MV-4-11 (cell line): ENCODE measurements around the gene CSK.
A peak's percentile ranks its signal among the peaks of the same experiment; 100 is the strongest.

Source experiments
- DNase-seq: peaks from one replicate; lab custom pipeline; 2025; lab: John Stamatoyannopoulos, UW

Gene CSK

DNA sequence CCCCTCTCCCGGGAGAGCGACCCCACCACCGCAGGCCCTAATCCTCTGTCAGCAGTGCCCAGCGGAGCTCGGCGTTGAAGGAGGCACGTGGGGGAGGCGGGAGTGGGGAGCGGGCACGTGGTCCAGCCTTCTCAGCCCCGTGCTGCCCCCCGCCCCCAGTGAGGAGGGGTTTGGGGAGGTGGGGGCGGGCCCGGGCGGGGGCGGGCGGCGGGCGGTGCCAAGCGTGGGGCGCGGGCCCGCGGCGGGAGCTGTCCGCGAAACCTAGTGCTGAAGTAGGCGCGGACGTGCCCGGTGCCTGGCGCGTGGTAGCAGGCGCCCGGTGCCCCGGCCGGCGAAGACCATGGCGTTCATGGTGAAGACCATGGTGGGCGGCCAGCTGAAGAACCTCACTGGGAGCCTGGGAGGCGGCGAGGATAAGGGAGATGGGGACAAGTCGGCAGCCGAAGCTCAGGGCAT, 44.5 kb downstream of the CSK start, which contains the start of gene CPLX3:
Gene CPLX3, plus strand, starts transcription at position 264 of the 456 bp plus-strand sequence. Its CDS starts 77 bp downstream, at position 341.
- no peak for DNase-seq

DNA sequence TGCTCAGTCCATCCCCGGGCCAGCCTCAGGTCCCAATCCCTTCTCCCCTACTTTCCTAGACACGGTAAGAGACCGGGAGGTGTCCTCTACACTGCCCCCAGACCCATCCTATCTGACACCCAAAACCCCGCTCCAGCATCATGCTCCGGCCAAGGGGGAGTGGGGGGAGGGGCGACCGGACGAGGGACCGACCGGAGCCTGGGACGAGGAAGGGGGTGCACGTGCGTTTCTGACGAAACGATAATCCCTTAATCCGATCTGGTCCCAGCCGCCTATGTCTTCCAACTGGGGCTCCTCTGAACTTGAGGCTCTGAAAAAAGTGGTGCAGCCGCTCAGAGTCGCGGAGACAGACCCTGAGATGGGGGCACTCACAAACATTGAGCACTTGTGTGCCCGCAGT, 45.0 kb downstream of the CSK start:
- no peak for DNase-seq

DNA sequence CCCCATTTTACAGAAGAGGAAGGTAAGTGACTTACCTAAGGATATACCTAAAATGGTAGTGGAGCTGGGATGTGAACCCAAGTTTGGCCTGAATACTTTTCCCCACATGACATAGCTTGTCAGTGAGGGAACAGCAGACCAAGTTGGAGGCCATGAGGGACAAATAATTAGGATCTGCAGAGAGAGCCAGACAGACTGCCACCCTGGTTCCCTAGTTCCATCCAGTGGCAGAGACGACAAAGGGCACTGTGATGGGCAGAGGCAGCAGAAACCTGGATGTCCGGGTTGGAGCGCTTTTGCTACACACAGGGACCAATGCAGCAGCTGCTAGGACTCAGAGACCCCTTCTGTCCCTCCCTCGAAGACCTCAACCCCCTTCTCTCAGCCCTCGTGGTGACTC, 45.7 kb downstream of the CSK start:
- DNase-seq = no peak

DNA sequence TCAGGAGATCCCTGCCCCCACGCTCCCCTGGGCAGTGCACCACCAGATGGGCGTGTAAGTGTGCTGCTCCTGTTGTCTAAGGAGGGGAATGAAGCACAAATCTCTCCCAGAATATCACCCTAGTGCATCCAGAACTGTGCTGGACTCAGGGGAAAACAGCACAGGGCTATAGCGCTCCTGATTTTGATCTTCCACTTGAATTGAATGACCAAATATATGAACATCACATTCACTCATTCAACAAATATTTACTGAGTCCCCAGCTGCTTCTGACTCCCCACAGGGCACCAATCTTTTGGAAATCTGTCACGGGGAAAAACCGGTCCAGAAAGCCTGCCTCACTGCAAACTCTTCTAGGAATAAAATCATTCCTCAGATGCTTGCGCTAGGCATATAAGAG, 47.0 kb downstream of the CSK start:
- DNase-seq = no peak

DNA sequence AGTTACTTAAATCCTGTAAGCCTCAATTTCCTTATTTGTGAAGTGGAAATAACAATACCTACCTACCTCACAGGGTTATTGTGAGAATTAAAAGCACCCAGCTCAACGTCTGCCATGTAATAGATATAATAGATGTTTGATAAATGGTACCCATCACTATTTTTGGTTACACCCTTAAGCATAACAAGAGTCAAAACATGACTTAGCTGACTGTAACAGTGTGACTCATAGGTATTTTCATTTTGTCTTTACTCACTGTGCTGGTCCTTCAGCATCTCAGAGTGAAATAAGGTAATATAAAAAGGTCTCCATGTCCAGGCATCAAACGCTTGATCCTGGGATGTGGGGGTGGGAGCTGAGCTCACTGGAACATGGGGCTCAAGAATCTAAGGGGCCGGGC, 47.6 kb downstream of the CSK start:
- no peak for DNase-seq

DNA sequence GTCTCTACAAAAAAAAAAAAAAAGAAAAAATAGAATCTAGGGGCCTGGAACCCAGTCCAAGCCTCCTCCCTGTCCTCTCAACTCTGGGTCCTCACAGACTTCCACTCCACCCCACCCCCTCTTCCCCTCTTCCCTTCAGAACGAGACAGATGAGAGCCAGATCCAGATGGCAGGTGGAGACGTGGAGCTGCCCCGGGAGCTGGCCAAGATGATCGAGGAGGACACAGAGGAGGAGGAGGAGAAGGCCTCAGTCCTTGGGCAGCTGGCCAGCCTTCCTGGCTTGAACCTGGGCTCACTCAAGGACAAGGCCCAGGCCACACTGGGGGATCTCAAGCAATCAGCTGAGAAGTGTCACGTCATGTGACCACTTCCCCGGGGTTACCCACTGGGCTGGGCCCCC, 48.1 kb downstream of the CSK start:
- DNase-seq = no peak

DNA sequence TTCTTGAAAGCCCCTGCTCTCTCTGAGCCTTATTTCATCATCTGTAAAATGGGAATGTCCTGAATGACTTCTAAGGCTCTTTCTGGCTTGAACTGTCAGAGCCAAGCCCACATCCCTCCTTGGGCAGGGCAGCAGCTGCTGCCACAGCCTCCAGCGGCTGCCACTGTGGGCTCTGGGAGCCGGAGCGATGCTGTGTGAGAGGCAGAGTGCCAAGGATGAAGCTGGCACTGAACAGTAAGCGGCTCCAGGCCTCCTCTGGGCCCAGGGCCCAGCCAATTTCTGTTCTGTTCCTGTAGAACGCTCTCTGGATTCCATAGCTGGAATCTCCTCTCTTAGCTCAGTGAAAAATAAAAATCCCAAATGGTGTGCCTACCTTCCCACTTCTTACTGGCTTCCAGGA, 49.0 kb downstream of the CSK start:
- no peak for DNase-seq

DNA sequence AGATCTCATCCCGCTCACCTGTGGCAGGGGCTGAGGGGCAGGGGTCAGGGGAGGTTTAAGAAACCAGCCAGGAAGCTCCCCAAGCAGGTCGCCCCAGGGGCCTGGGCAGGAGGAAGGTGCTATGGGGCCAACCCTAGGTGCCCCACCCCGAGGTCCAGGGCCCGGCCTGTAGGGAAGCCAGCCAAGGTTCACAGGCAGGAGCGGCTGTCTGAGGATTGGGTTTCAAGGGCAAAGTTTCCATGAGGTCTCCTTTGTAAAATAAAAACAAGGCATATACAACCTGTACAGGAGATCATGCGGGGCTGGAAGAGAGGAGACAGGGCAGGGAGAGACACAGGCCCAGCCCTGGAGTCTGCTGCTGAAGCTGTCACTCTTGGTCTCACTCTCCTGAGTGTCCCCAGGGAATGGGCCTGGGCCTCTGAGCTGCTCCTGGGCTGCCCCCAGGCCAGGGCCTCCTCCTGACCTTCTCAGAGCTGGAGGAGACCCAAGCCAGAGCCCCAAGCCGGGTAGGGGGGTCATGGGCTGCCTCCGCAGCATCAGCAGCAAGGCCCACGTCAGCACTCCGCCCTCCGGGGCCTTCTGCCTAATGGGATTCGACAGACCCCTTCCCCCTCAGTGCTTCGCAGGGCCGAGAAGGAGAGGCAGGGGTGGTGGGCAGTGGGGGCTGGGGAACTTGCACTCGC, 50.1 kb downstream of the CSK start:
- no peak for DNase-seq

DNA sequence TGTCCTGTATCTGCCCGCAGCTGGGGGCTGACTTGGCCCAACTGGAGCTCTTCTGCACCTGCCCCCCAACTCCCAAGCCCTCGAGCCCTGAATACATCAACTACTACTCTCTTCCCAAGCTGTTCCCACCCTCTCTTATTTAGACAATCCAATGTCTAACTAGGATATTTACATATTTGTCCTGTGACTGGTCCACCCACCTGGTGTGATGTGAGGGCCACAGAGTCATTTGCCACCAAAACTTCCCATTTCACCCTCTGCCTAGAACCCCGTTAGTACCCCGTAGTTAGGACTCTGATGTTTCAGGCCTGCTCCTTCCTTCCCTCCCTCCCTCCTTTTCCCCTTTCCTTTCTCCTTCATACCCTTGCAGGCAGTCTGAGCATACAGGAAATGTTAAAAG, 50.9 kb downstream of the CSK start:
- DNase-seq = no peak

DNA sequence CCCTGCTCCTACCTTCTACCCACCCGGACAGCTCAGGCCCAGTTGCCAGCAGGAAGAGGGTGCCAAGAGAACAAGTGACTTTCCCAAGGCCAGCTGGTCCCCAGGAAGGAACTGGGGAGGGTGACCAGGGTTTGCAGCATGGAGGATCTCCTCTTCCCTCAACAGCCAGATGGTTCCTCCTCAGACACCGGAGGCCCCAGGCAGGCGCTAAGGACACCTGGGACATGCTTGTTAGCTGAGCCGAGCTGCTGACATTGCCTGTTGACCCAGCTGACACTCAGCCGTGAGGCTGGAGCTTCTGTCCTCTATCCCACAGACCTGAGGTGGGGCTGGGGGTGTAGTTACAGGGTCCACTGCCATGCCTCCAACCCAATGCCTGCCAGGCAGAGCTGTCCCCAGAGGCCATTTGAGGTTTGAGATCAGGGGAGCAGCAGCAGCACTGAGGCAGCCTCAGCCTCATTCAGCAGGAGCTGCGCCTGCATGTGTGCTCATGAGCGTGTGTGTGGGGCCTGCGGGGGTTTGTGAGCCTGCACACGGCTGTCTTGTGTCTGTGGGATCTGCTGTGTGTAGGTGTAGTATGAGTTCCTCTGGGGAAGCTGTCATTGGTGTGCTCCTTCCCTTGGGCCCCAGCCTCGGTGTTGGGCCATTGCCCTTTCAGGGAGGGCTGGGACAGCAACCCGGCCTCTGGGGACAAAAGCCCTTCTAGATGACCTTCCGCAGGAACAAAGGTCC, 51.7 kb downstream of the CSK start:
- DNase-seq = no peak

DNA sequence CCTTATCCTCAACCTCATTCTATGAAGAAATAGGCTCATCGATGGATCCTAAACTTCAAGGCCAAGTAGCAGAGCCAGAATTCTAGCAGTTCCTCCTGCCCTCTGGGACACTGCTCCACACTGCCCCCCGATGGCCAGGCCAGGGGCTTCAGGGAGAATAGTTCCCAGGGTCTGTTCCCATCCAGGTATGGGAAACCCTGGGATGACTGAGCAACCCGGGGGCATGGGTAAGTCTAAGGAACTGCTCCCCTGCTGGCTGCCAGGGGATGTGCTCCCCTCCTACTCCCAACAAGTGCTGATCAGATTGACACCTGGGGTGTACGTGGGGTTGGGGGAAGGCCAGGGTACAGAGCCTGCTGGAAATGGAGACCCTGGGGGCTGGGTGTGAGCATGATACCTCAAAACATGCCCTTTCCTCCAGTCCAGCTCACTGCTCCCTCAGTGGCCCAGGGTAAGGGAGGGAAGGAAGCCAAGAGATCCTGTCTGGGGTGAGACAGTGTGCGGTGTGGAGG, 53.5 kb downstream of the CSK start:
- DNase-seq = peak; percentile 46

DNA sequence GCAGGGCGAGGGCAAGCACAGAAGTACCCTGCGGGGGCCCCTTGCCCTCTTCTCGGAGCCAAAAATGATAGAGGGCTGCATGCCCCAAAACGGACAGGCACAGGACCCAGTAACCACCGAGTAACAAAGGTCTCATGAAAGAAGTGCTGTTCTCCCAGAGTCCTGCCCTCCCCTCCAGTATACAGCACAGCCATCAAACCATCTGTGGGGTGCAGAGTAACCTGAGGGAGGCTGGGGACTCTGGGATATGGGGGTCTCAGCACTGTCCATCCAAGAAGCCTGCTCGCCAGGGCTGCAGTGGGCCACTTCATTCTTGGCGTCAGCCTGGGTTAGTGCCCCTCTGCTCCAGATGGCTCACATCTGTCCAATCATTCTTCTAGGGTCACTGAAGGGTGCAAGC, 55.0 kb downstream of the CSK start:
- DNase-seq = no peak

DNA sequence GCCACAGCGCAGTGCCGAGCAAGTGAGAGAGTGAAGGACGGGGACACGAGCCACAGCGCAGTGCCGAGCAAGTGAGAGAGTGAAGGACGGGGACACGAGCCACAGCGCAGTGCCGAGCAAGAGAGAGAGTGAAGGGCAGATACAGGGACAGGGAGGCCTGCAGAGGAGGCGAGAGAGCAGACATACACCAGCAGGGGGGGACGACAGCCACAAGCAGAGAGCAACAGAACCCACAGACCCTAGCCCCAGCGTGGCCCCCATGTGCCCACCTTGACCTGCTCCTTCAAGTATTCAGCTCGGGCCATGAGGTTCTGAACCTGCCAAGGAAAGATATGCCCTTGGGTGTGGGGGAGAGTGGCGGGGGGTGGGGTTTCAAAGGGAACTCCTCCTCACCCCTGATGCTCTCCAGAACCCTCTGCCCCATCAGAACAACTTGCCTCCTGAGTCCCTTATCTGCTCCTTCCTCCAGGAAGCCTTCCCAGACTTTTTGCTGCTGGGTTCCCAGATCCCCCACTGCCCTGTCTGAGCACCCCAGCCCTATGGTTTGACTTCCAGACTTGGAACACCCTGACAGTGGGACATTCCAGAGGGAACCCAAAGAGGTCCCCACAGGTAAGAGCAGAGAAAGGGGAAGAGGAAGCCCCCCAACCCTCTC, 55.7 kb downstream of the CSK start:
- no peak for DNase-seq

DNA sequence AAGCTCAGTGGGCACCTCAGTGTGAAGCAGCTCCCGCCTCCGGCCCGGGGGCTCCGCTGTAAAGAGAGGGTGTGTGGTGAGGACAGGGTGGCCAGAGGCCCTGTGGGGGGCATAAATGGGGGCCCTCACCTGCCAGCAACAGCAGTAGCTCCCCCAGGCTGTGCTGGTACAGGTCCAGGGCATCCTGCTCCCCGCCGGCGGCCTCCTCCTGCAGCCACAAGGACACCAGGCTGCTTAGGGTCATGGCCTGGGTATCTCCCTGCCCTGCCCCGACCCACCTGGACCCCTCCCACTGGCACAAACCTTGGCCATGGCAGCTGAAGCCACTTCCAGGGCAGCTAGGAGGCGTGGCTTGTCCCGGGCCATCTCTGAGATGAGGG, 56.2 kb downstream of the CSK start:
- no peak for DNase-seq

DNA sequence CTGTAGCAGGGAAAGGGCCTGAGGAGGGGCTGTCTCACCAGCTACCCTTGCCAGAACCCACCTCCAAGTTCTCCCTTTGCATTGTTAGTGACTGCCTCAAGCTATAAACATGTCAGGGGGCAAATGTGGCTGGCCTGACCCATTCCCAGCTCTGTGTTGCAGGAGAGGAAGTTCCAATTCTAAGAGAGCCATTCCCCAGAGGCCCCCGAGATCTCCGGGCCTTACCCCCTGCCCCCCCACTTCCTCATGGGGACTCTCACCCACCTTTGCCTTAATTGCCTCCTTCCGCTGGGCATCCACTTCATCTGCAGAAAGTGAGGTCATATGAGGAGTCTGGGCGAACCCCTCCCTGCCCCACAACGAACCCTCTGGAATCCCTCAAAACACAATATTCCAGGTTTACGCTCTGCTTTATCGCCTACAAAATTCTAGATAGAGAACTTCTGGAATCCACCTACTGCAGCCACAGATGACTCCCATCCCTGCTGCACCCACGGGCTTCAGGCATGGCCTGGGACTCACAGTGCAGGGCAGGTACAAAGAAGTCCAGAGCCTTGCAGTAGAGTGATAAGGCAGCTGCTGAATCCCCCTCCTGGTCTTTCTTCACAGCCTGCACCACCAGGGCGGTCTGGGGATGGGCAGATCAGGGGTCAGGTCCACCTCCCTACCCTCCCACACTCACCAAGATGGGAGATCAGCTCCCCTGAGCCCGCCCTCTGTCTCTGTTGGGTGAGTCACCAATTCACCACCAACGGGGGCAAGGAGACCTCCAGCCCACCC, 57.1 kb downstream of the CSK start:
- DNase-seq = no peak

DNA sequence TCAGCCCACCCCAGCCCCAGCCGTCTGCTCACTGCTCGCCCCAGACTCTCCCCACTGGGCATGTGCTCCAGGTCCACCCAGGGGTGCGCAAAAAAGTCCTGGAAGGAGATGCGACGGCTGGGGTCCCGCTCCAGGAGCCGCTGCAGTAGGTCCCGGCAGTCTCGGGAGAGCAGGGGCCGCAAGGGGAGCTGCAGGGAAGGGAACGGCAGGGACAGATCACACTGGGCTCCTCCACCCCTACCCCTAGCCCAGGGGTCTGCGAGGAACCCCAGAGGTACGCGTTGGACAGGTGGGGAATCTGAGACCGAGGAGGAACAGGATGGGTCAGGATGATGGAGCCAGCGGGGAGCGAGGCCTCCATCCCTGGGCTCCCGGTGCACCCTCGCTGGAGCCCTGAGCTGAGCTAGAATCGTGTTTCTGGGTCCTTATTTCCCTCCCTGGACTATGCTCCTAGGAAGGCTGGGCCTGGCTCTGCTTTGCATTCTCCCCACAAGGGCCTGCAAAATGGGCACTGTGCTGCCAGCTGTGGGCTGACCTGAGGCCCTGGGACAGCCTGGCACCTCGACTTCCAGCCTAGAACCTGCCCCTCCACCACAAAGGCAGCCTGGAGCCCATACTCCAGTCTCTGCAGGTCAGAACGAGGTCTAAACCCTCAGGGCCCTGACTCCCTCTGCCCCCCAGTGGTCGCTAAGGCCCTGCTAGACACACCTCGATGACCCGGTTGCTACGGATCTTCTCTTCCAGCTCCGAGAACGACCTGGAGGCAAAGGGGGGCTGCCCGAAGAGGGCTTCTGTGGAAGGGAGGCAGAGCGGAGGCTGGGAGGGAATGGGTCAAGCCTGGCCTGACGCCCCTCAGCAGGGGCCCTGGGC, 57.9 kb downstream of the CSK start:
- no peak for DNase-seq

DNA sequence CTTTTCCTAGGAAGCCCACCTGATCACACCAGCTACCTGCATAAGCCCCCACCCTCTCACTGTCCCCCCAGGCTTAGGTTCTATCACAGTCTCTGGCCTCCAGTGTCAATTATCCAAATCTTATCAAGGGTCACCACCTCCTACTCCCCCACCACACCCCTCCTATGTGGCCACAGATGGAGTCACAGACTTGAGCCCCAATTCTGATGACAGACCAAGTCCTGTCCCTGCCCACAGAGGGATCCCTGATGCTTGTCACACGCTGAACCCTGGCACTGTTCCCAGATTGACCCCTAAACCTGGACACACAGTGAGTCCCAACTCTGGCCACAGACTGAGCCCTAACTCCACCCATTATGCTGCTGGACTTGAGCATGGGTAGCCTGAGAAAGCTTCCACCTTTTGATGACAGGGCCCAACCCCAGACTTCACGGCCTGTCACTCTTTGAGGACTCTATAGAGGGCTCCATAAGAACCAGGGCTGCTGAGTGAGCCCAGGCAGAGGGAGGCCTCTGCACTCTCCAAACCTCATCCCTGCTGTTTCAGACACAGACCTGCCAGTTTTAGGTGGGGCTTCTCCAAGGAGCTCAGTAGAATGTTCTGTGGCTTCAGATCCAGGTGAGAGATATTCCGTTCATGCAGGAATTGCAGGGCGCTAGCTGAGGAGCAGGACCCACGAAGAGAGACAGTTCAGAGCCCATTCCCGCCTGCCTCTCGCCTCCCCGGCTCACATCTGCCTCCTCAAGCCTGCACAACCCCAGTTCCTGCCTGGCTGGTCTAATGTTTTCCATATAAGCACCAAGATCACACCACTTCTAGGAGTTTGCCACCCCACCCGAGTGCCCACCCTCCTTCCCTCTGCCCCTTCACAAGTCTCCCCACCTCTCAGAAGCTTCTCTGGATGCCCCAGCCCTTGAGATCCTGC, 59.2 kb downstream of the CSK start:
- no peak for DNase-seq

DNA sequence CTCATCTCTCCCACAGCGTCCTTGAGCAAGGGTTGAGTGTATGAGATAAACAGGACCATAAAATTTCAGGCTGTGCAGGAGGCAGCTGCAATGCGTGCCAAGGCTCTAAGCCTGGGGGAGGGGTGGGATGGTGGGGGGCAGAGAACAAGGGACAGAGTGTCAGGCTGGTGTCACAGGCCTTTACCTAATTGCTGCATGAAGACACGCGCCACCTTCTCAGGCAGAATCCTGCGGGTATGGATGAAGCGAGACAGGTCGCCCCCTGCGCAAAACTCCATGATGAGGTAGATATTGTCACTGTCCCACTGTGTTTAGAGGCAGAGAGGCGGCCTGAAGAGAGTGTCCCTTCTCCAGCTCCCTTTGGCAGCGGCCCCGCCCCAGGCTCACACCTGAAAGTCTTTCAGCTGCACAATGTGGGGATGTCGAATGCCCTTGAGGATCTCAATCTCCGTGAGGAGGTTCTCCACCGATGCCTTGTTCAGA, 60.1 kb downstream of the CSK start:
- no peak for DNase-seq

DNA sequence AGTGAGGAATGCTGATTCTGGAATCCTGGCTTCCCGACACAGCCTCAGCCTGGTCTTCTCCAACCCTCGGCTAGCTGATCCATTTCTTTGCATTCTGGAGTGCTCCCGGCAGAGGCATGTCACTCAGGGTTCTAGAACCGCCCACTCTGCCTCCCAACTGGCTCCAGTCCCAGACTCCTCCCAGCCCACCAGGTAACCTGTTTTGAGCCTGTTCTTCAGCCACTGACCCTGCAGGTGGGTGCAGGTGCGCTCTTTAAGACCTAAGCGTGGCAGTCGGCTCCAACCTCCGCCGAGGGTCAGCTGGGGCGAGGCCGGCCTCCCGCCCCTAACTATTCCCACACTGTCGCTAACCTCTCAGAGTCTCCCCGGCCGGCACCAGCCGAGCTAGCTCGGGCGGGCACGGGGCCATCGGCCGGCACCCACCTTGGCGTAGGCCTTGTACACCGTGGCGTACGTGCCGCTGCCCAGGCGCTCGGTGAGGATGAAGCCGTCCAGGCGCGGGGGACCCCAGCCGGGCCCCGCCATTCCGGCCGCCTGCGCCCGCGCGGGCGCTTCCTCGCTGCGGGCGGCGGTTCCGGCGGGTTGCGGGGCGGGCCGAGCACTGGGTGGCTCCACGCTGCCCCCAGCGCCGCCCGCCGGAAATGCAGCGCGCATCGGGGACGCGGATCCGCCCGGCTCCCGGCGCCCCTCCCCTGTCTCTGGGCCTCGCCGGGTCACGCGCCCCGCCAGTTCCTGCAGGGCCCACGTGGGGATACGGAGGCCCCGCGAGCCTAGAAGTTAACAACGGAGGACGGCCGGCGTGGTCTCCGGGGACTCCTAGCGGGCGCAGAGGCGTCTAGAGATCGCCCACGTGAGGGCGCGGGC, 60.9 kb downstream of the CSK start, which contains the start of gene ULK3:
Gene ULK3, minus strand, starts transcription at position 576 of the 864 bp plus-strand sequence. Its CDS starts 51 bp downstream, at position 525.
- peak; percentile 84 for DNase-seq
